ENCODE measurements around the gene RCCD1.

Gene RCCD1

DNA sequence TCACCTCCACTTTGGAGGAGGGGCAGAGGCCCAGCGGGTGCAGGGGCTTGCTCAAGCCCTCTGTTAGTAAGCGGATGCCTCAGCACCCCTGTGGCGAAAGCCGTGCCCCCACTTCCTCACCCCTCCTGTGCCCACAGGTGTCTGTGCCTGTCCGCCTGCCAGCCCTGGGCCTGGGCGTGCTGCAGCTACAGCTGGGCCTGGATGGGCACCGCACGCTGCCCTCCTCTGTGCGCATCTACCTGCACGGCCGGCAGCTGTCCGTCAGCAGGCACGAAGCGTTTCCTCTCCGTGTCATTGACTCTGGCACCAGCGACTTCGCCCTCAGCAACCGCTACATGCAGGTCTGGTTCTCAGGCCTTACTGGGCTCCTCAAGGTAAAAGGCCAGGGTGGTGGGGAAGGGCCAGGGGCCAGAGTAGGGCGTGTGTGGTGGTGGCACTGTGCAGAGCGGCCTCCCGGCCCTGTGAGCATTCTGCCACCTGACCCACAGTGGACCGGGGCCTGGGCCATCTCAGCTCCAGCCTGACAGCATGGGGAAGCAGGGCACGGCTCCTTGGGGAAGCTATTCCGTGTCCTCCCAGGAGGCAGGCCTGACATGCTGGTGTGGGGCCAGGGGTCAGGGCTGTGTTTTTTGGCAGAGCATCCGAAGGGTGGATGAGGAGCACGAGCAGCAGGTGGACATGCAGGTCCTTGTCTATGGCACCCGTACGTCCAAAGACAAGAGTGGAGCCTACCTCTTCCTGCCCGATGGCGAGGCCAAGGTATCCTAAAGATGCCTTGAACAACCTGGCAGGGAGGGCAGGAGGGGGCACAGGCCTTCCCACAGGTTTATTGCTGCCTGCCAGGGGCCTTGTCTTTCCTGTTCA is 42.5 kb upstream of the RCCD1 start:
- no peaks in the 10 kb centered on the region for H3K27me3 ChIP-seq (ENCODE audit: control insufficient read depth, insufficient read depth, low read length)
- no peak overlapping the region for H3K4me2 ChIP-seq (ENCODE audit: low read length)
- H3K4me3 ChIP-seq (ENCODE audit: low read length) = no peak overlapping the region
- H3K9ac ChIP-seq (ENCODE audit: low read depth, low read length) = no peak overlapping the region
- H3K36me3 ChIP-seq (ENCODE audit: insufficient read depth, low read length) = peaks cover 38% of the 10 kb centered on the region
- no peaks in the 10 kb centered on the region for H3K4me1 ChIP-seq (ENCODE audit: control insufficient read depth, insufficient read depth, low read length)
- H3K9me3 ChIP-seq (replicated peaks; ENCODE audit: low read length) = no peaks in the 10 kb centered on the region

DNA sequence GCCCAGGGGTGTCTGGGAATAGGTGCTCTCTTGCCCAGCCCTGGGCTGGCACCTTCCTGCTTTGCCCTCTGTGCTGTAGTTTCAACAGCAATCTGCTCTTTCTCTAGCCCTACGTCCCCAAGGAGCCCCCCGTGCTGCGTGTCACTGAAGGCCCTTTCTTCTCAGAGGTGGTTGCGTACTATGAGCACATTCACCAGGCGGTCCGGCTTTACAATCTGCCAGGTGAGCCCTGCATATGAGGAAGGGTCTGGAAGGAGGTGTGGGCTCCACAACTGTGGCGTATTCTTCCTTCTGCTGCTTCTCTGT is 42.0 kb upstream of the RCCD1 start:
- no peak overlapping the region for H3K9ac ChIP-seq (ENCODE audit: low read depth, low read length)
- H3K4me3 ChIP-seq (ENCODE audit: low read length) = no peak overlapping the region
- no peaks in the 10 kb centered on the region for H3K9me3 ChIP-seq (replicated peaks; ENCODE audit: low read length)
- H3K4me1 ChIP-seq (ENCODE audit: control insufficient read depth, insufficient read depth, low read length) = no peaks in the 10 kb centered on the region
- no peak overlapping the region for H3K4me2 ChIP-seq (ENCODE audit: low read length)
- H3K27me3 ChIP-seq (ENCODE audit: control insufficient read depth, insufficient read depth, low read length) = no peaks in the 10 kb centered on the region
- peaks cover 37% of the 10 kb centered on the region for H3K36me3 ChIP-seq (ENCODE audit: insufficient read depth, low read length)

DNA sequence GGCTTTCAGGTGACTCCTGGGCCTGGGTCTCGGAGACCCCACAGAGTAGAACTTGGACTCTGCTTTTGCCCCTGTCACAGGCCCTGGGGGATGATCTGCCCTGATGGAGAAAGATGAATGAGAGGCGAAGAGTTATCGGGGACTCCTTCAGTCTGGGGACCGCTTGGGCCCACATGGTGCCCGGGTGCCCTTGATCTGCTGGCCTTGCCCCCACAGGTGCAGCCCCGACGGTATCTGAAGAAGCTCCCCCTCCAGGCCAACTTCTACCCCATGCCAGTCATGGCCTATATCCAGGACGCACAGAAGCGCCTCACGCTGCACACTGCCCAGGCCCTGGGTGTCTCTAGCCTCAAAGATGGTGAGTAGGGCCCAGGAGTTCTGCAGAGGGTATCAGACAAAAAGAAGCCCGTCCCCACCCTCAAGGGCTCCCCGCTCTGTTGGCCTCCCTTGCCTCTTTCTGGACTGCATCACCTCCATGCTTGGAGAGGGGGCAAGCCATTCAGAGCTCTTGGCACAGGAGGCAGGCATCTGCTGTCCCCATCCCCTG is 41.2 kb upstream of the RCCD1 start:
- no peaks in the 10 kb centered on the region for H3K4me1 ChIP-seq (ENCODE audit: control insufficient read depth, insufficient read depth, low read length)
- H3K36me3 ChIP-seq (ENCODE audit: insufficient read depth, low read length) = peaks cover 40% of the 10 kb centered on the region
- no peaks in the 10 kb centered on the region for H3K9me3 ChIP-seq (replicated peaks; ENCODE audit: low read length)
- H3K9ac ChIP-seq (ENCODE audit: low read depth, low read length) = no peak overlapping the region
- no peaks in the 10 kb centered on the region for H3K27me3 ChIP-seq (ENCODE audit: control insufficient read depth, insufficient read depth, low read length)
- H3K4me2 ChIP-seq (ENCODE audit: low read length) = no peak overlapping the region
- H3K4me3 ChIP-seq (ENCODE audit: low read length) = no peak overlapping the region

DNA sequence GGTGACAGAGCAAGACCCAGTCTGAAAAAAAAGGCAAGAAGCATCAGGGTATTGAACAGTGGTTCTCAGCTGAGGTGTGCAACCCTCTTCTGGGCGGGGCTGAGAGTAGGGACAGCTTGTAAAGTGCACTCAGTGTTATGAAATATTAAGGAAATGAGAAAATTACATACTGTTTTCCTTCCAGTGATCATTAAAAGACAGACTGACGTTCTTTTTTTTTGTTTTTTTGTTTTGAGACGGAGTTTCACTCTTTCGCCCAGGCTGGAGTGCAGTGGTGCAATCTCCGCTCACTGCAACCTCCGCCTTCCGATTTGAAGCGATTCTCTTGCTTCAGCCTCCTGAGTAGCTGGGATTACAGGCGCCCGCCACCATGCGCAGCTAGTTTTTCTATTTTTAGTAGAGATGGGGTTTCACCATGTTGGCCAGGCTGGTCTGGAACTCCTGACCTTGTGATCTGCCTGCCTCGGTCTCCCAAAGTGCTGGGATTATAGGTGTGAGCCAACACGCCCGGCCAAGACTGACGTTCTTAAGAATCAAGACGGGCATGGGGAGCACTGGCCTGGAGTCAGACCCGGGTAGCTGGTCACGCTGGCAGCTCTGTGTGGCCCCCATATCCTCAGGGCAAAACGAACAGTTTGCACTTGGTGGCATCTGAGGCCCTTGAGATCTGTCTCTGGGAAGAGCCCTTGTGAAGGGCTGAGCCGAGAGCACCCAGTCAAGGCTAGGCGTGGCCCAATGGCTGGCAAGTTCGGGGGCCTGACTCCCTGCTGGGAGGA is 40.2 kb upstream of the RCCD1 start:
- Histone ChIP-seq H3K9ac (ENCODE audit: low read depth, low read length) (no peak overlapping the region), H3K4me1 (ENCODE audit: control insufficient read depth, insufficient read depth, low read length) (no peaks in the 10 kb centered on the region), H3K27me3 (ENCODE audit: control insufficient read depth, insufficient read depth, low read length) (no peaks in the 10 kb centered on the region), H3K36me3 (ENCODE audit: insufficient read depth, low read length) (peaks cover 48% of the 10 kb centered on the region), H3K4me3 (ENCODE audit: low read length) (no peak overlapping the region), H3K4me2 (ENCODE audit: low read length) (no peak overlapping the region), H3K9me3 (replicated peaks; ENCODE audit: low read length) (no peaks in the 10 kb centered on the region)

DNA sequence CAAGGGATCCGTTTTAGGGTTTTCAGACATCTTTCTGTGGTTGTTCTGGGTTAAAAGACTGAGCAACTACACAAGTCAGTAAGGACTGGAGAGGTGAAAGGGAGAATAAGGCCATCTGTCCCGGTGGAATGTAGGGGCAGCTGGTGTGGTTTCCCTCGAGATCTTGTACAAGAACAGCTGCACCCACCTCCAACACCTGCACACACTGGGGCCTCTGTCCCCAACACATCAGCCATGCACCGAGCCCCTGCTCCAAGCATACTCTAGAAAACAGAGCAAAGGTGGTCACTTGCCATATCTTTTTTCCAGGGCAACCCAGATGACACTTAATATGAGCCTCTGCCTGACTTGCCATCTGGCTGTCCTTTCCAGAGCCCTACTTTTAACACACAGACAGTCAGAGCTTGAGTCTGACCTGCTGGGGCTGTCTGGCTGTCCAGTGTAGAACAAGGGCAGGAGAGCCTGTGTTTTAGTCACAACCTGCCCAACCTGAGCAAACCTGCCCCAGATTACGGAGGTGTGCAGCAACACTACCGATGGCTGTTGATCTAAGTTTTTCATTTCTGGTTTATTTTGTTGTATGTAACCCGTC is 39.4 kb upstream of the RCCD1 start:
- Histone ChIP-seq H3K9me3 (replicated peaks; ENCODE audit: low read length) (no peaks in the 10 kb centered on the region), H3K36me3 (ENCODE audit: insufficient read depth, low read length) (peaks cover 56% of the 10 kb centered on the region), H3K9ac (ENCODE audit: low read depth, low read length) (no peak overlapping the region), H3K27me3 (ENCODE audit: control insufficient read depth, insufficient read depth, low read length) (no peaks in the 10 kb centered on the region), H3K4me2 (ENCODE audit: low read length) (no peak overlapping the region), H3K4me3 (ENCODE audit: low read length) (no peak overlapping the region), H3K4me1 (ENCODE audit: control insufficient read depth, insufficient read depth, low read length) (no peaks in the 10 kb centered on the region)

DNA sequence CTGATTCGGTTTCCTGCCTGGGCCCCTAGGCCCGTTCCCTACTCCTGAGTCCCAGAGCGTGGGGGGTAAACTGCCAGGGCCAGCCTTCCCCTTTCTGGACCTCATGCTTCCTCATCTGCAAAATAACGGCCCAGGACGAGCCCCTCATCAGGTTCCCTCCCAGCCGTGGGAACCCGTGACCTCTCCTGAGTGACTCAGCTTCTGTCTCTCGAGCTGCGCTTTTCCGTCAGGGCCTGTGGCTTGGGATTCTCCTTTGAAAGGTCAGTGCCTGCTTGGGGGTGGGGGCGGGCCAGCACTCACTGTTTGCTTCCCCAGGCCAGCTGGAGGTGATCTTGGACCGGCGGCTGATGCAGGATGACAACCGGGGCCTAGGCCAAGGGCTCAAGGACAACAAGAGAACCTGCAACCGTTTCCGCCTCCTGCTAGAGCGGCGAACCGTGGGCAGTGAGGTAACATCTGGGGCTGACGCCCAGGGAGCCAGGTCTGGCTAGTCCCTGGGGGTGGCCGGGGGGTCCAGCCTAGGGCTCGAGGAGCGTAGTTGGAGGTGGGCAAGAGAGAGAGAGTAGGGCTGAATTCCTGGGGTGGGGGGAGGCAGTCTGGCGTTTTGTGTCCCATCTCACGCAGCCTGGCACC is 38.8 kb upstream of the RCCD1 start:
- Histone ChIP-seq H3K4me1 (ENCODE audit: control insufficient read depth, insufficient read depth, low read length) (no peaks in the 10 kb centered on the region), H3K4me3 (ENCODE audit: low read length) (no peak overlapping the region), H3K9me3 (replicated peaks; ENCODE audit: low read length) (no peaks in the 10 kb centered on the region), H3K9ac (ENCODE audit: low read depth, low read length) (no peak overlapping the region), H3K4me2 (ENCODE audit: low read length) (no peak overlapping the region), H3K36me3 (ENCODE audit: insufficient read depth, low read length) (peaks cover 61% of the 10 kb centered on the region), H3K27me3 (ENCODE audit: control insufficient read depth, insufficient read depth, low read length) (no peaks in the 10 kb centered on the region)

DNA sequence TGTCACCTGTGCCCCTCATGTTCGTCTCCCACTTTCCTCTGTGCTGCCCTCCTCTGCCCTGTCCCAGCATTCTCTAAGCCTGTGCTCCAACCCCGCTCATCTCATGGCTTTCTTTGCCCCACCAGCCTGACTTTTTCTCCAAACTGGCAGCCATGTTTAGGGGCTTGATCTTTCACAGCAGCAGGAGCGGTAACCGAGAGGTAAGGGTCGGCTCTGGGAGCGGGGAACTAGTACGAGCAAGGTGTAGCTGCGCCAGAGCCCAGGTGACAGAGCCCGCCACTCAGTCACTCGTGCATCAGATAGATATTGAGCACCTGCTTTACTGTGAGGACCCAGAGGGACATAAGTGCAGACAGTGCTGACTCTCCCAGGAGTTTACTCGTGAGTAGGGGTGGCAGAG is 38.2 kb upstream of the RCCD1 start:
- no peak overlapping the region for H3K9ac ChIP-seq (ENCODE audit: low read depth, low read length)
- peaks cover 59% of the 10 kb centered on the region for H3K36me3 ChIP-seq (ENCODE audit: insufficient read depth, low read length)
- no peak overlapping the region for H3K4me3 ChIP-seq (ENCODE audit: low read length)

DNA sequence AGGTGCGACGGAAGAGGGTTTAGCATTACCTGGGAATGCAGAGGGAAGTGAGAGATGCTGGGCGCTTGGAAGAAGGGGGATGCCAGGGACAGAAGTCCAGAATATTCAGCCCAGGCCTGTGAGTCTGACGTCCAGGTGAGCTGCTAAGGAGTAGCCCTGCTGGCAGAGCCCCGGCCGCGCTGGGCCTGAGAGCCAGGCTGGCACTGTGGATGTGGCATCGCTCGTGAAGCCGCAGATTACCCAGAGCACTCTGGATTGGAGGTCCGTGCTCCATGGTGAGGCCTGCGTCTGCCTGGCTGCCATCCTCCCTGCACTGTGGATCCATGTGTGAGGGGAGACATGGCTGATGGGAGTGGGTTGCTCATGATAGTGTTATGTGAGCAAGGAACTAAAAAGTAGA is 37.1 kb upstream of the RCCD1 start:
- peaks cover 51% of the 10 kb centered on the region for H3K36me3 ChIP-seq (ENCODE audit: insufficient read depth, low read length)
- no peaks in the 10 kb centered on the region for H3K4me1 ChIP-seq (ENCODE audit: control insufficient read depth, insufficient read depth, low read length)

More for the DNA sequence above, 38.2 kb upstream of the RCCD1 start:
- Histone ChIP-seq H3K4me1 (ENCODE audit: control insufficient read depth, insufficient read depth, low read length) (no peaks in the 10 kb centered on the region), H3K27me3 (ENCODE audit: control insufficient read depth, insufficient read depth, low read length) (no peaks in the 10 kb centered on the region), H3K4me2 (ENCODE audit: low read length) (no peak overlapping the region), H3K9me3 (replicated peaks; ENCODE audit: low read length) (no peaks in the 10 kb centered on the region)

DNA sequence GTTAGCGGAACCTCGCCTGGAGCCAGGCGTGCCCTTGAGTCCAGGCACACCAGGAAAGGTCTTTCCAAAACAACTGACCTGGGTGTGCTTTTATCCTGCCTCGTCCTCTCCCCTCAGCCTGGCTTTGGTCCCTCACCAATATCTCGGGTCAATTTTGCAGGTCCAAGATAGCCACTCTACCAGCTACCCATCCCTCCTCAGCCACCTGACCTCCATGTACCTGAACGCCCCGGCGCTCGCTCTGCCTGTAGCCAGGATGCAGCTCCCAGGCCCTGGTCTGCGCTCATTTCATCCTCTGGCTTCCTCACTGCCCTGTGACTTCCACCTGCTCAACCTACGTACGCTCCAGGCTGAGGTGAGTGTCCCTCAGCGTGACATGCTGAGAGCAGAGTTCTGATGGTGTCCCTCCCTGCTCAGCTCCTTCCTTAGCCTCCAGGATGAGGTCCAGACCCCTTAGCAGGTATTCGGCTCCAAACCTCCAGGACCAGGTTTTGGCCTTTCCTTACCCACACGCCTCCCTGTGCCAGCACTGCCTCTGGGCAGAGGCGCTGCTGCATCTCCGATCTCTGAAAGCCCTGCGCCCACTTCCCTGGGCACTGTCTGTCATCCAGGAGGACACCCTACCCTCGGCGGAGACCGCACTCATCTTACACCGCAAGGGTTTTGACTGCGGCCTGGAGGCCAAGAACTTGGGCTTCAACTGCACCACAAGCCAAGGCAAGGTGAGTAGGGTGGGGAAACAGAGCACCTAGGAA is 36.5 kb upstream of the RCCD1 start:
- Histone ChIP-seq H3K4me2 (ENCODE audit: low read length) (no peak overlapping the region), H3K9ac (ENCODE audit: low read depth, low read length) (no peak overlapping the region), H3K36me3 (ENCODE audit: insufficient read depth, low read length) (peaks cover 46% of the 10 kb centered on the region), H3K27me3 (ENCODE audit: control insufficient read depth, insufficient read depth, low read length) (no peaks in the 10 kb centered on the region), H3K4me3 (ENCODE audit: low read length) (no peak overlapping the region), H3K4me1 (ENCODE audit: control insufficient read depth, insufficient read depth, low read length) (no peaks in the 10 kb centered on the region), H3K9me3 (replicated peaks; ENCODE audit: low read length) (no peaks in the 10 kb centered on the region)

More for the DNA sequence above, 37.1 kb upstream of the RCCD1 start:
- Histone ChIP-seq H3K27me3 (ENCODE audit: control insufficient read depth, insufficient read depth, low read length) (no peaks in the 10 kb centered on the region), H3K4me3 (ENCODE audit: low read length) (no peak overlapping the region), H3K9me3 (replicated peaks; ENCODE audit: low read length) (no peaks in the 10 kb centered on the region), H3K9ac (ENCODE audit: low read depth, low read length) (no peak overlapping the region), H3K4me2 (ENCODE audit: low read length) (no peak overlapping the region)

DNA sequence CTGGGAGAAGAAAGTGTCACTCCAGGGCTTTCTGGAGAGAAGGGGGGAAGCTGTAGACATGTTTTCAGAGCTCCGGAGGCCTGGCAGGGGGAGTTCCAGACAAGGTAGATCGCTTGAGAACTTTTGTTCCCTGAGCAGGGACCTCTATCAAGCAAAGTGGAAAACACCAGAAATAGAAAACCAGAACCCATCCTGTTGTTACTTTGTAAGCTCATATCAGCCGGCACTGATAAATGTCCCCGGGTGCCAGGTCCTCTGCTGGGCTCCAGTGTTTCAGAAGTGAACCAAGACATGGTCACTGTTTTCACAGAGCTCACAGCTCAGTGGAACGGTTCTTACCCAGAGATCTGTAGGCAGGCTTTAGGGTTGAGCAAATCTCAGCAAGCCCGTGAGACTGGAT is 35.8 kb upstream of the RCCD1 start:
- no peaks in the 10 kb centered on the region for H3K4me1 ChIP-seq (ENCODE audit: control insufficient read depth, insufficient read depth, low read length)
- H3K4me2 ChIP-seq (ENCODE audit: low read length) = no peak overlapping the region
- peaks cover 46% of the 10 kb centered on the region for H3K36me3 ChIP-seq (ENCODE audit: insufficient read depth, low read length)
- H3K27me3 ChIP-seq (ENCODE audit: control insufficient read depth, insufficient read depth, low read length) = no peaks in the 10 kb centered on the region
- no peak overlapping the region for H3K4me3 ChIP-seq (ENCODE audit: low read length)
- no peak overlapping the region for H3K9ac ChIP-seq (ENCODE audit: low read depth, low read length)
- no peaks in the 10 kb centered on the region for H3K9me3 ChIP-seq (replicated peaks; ENCODE audit: low read length)

Measured in skeletal muscle satellite cell (primary cell).